ENCODE results near the gene EXOSC1.
A peak's percentile ranks its signal among the peaks of the same experiment; 100 is the strongest.
"Not testable (repeated sequence)": the region's sequence is repeated elsewhere in the genome, so short reads cannot be mapped to it uniquely, and the experiment has no call there.

EXOSC1 gene

GRCh38 chr10:97407211-97407951 lies 38.4 kb downstream of the EXOSC1 start:
- DNase-seq, result peak; percentile 51 to 53

- not testable (repeated sequence) for DNase-seq
Observed at GRCh38 chr10:97406483-97406882, 39.3 kb downstream of the EXOSC1 start.

- peak in 1 of 2 donors; percentile 77 for DNase-seq
Observed at GRCh38 chr10:97406064-97406463, 39.7 kb downstream of the EXOSC1 start.

- DNase-seq, result no peak
Observed at GRCh38 chr10:97404044-97404443, 41.8 kb downstream of the EXOSC1 start.

- DNase-seq, result no peak
Observed at GRCh38 chr10:97401455-97401919, 44.3 kb downstream of the EXOSC1 start.

- DNase-seq, result peak; percentile 48 to 93
Observed at GRCh38 chr10:97400665-97401454, 44.9 kb downstream of the EXOSC1 start, which contains the start of gene RRP12. RRP12 (minus strand) TSS chr10:97401340; CDS start chr10:97401231, 109 bp downstream.

- DNase-seq, result peak in 1 of 2 donors; percentile 27
Observed at GRCh38 chr10:97399843-97400545, 45.8 kb downstream of the EXOSC1 start.

GRCh38 chr10:97396056-97396455 lies 49.8 kb downstream of the EXOSC1 start:
- DNase-seq, result no peak

- no peak for DNase-seq
Observed at GRCh38 chr10:97393034-97393573, 52.7 kb downstream of the EXOSC1 start.

GRCh38 chr10:97390091-97390490 lies 55.7 kb downstream of the EXOSC1 start:
- DNase-seq, result no peak

GRCh38 chr10:97388152-97388551 lies 57.7 kb downstream of the EXOSC1 start:
- no peak for DNase-seq

Data from bone marrow (tissue), 2 donors.